Uterus (tissue), 2 donors: ENCODE results near the gene PSG3.
"Not testable (repeated sequence)": the region's sequence is repeated elsewhere in the genome, so short reads cannot be mapped to it uniquely, and the experiment has no call there.

Source experiments
- CTCF ChIP-seq, 4 experiments: fragments of 200-600 bp in 2 of 4; fragments of 450-650 bp in 2 of 4; sonication (generic) in 2 of 4; IDR thresholded peaks; one replicate each; pipeline ENCODE4 v1.5.1; 2016 to 2019; ENCODE audit warnings: antibody characterized with exemption in 4 of 4, mild to moderate bottlenecking in 2 of 4, moderate library complexity in 1 of 4
- POLR2A ChIP-seq, 2 donors: fragments of 450-650 bp; IDR thresholded peaks; one replicate each; pipeline ENCODE4 v1.6.1; 2016; ENCODE audit warnings: antibody characterized with exemption in 2 of 2, mild to moderate bottlenecking in 1 of 2, moderate library complexity in 1 of 2

DNA sequence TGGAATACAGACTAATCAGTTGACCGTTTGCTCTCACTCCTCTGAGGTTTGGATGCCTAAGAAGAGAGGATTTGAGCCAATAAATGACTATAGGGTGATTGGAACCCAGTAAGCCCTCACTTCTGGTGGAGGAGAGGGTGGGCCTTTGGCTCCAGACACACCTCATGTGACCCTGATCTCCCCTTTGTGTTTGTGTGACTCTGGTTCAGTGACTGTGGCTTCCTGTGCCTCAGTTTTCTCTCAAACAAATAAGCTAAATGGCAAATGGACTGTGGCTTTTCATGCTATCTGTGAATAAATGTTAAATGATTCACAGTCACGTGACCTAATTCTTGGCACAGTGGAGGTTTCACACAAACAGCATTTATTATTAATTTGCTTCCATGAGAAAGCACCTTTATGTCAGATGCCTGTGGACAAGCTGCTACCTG is 2.7 kb downstream of the PSG3 start:
- not testable (repeated sequence) for TF ChIP-seq CTCF, POLR2A (IDR thresholded peaks at IDR 0.05)
